Measurements from ENCODE around the gene MACROD1. TPM values are rescaled to one million over a fixed set of nuclear protein-coding genes. Genes with fewer than 3 reads are reported as not detected.

Gene MACROD1
- total RNA-seq, 3 donors from 2014 or later (not counting 1 experiment from before 2014, with no cell fraction given): 0.73 to 3.3 (median 1.8) TPM

- intact Hi-C loops (cut with micrococcal nuclease): no loop called here
- H3K27me3 ChIP-seq (ENCODE audit: control insufficient read depth, insufficient read depth, low read length): no peaks in the 10 kb centered on the region
- no peak overlapping the region for H3K4me3 Mint-ChIP-seq
- no peak overlapping the region for H3K27ac Mint-ChIP-seq
- no peak for TF ChIP-seq CTCF (IDR thresholded peaks at IDR 0.05)
- no peaks in the 10 kb centered on the region for H3K27me3 Mint-ChIP-seq (ENCODE audit: low read depth in 2 of 2)
- ATAC-seq (no peak), DNase-seq (no peak)
- no peaks in the 10 kb centered on the region for H3K36me3 ChIP-seq (ENCODE audit: control insufficient read depth, insufficient read depth, low read length)
- 85% methylated on average over 26 of the region's 26 CpGs for WGBS (ENCODE audit: insufficient coverage)
- no peaks in the 10 kb centered on the region for H3K9me3 Mint-ChIP-seq
- H3K4me3 ChIP-seq (ENCODE audit: low read length): no peak overlapping the region
- peaks cover 5% of the 10 kb centered on the region for H3K4me1 ChIP-seq (ENCODE audit: control insufficient read depth, insufficient read depth, low read length)
- H3K36me3 Mint-ChIP-seq: no peaks in the 10 kb centered on the region
- H3K4me1 Mint-ChIP-seq: no peaks in the 10 kb centered on the region
- H3K27ac ChIP-seq (ENCODE audit: low read length): no peak overlapping the region
- no peaks in the 10 kb centered on the region for H3K9me3 ChIP-seq (ENCODE audit: control insufficient read depth, insufficient read depth, low read length)
These were observed 77.5 kb downstream of the MACROD1 start for GRCh38 chr11:64088162-64089026.

- Mint-ChIP-seq H3K27me3 (ENCODE audit: low read depth in 2 of 2) (no peaks in the 10 kb centered on the region), H3K4me1 (no peaks in the 10 kb centered on the region), H3K36me3 (no peaks in the 10 kb centered on the region), H3K27ac (no peak overlapping the region), H3K4me3 (no peak overlapping the region), H3K9me3 (no peaks in the 10 kb centered on the region)
- no peaks in the 10 kb centered on the region for H3K27me3 ChIP-seq (ENCODE audit: control insufficient read depth, insufficient read depth, low read length)
- peaks cover 5% of the 10 kb centered on the region for H3K4me1 ChIP-seq (ENCODE audit: control insufficient read depth, insufficient read depth, low read length)
- DNase-seq: no peak
- no peak for TF ChIP-seq CTCF (IDR thresholded peaks at IDR 0.05)
- H3K9me3 ChIP-seq (ENCODE audit: control insufficient read depth, insufficient read depth, low read length): no peaks in the 10 kb centered on the region
- whole genome bisulfite sequencing (ENCODE audit: insufficient coverage): 80% methylated on average over 19 of the region's 20 CpGs
- no peak overlapping the region for H3K27ac ChIP-seq (ENCODE audit: low read length)
- no peak overlapping the region for H3K4me3 ChIP-seq (ENCODE audit: low read length)
- H3K36me3 ChIP-seq (ENCODE audit: control insufficient read depth, insufficient read depth, low read length): no peaks in the 10 kb centered on the region
- no peak for ATAC-seq
- intact Hi-C loops (cut with micrococcal nuclease): no loop called here
These were observed 79.4 kb downstream of the MACROD1 start for GRCh38 chr11:64086258-64087123.

GRCh38 chr11:64085906-64086257 is 80.0 kb downstream of the MACROD1 start:
- Mint-ChIP-seq H3K4me1 (no peaks in the 10 kb centered on the region), H3K9me3 (no peaks in the 10 kb centered on the region), H3K36me3 (no peaks in the 10 kb centered on the region), H3K4me3 (no peak overlapping the region), H3K27me3 (ENCODE audit: low read depth in 2 of 2) (no peaks in the 10 kb centered on the region), H3K27ac (no peak overlapping the region)
- no peaks in the 10 kb centered on the region for H3K36me3 ChIP-seq (ENCODE audit: control insufficient read depth, insufficient read depth, low read length)
- intact Hi-C loops (cut with micrococcal nuclease): no loop called here
- no peaks in the 10 kb centered on the region for H3K9me3 ChIP-seq (ENCODE audit: control insufficient read depth, insufficient read depth, low read length)
- 55% methylated on average over 4 of the region's 5 CpGs for WGBS (ENCODE audit: insufficient coverage)
- peaks cover 5% of the 10 kb centered on the region for H3K4me1 ChIP-seq (ENCODE audit: control insufficient read depth, insufficient read depth, low read length)
- no peak overlapping the region for H3K4me3 ChIP-seq (ENCODE audit: low read length)
- DNase-seq (no peak), ATAC-seq (no peak)
- H3K27ac ChIP-seq (ENCODE audit: low read length): no peak overlapping the region
- no peak for TF ChIP-seq CTCF (IDR thresholded peaks at IDR 0.05)
- no peaks in the 10 kb centered on the region for H3K27me3 ChIP-seq (ENCODE audit: control insufficient read depth, insufficient read depth, low read length)
